Colonic mucosa (tissue), 4 donors: ENCODE results near the gene HERPUD1. TPM values are rescaled to one million over a fixed set of nuclear protein-coding genes. Genes with fewer than 3 reads are reported as not detected.
"Not testable (repeated sequence)": the region's sequence is repeated elsewhere in the genome, so short reads cannot be mapped to it uniquely, and the experiment has no call there.

Experiments
- DNase-seq: peaks from one replicate; pipeline ENCODE4 v3.0.0-alpha.2; 2020
- H3K27ac ChIP-seq: fragments of 200-600 bp; one replicate; pipeline ENCODE4 v1.8.0; 2021
- H3K27me3 ChIP-seq: fragments of 200-600 bp; one replicate; pipeline ENCODE4 v1.8.0; 2021
- H3K36me3 ChIP-seq: fragments of 200-600 bp; one replicate; pipeline ENCODE4 v1.8.0; 2021
- H3K4me1 ChIP-seq: fragments of 200-600 bp; one replicate; pipeline ENCODE4 v1.8.0; 2021; ENCODE audit warnings: mild to moderate bottlenecking
- H3K4me3 ChIP-seq: fragments of 200-600 bp; one replicate; pipeline ENCODE4 v1.8.0; 2021
- H3K9ac ChIP-seq, 2 donors: one replicate each; pipeline ENCODE4 v1.7.0; 2013; ENCODE audit warnings: control low read depth in 2 of 2, low read depth in 2 of 2, low read length in 2 of 2
- H3K9me3 ChIP-seq: fragments of 200-600 bp; one replicate; pipeline ENCODE4 v1.8.0; 2021
- CTCF ChIP-seq: fragments of 200-600 bp; IDR thresholded peaks from one replicate; pipeline ENCODE4 v1.8.0; 2022; ENCODE audit warnings: antibody characterized with exemption, mild to moderate bottlenecking
- intact Hi-C: fragments of 100-400 bp; cut with DNase I; formaldehyde crosslinking; loops from one replicate; pipeline ENCODE4 v1.14.1; 2022
- total RNA-seq, 2 donors: library from RNA; stranded (reverse); fragmentation: NEBNext Ultra II Directional in 1 of 2; extraction: Animal tissue kit (Norgen Biotek cat#: 25700) in 1 of 2; gene quantifications; one replicate each; pipeline ENCODE4 v1.2.1, GENCODE V29; 2021
- donor health status: healthy.
- donor health status: DM: no; HTN: no; CAD: no.
- donor health status: DM: no; HTN: no; CAD: no.

The HERPUD1 gene
- total RNA-seq, 2 donors from 2014 or later: 130 to 194 TPM

GRCh38 chr16:56988948-56989945 lies 57.3 kb downstream of the HERPUD1 start, which contains the start of gene NLRC5:
Gene NLRC5, plus strand, starts transcription at chr16:56989557. Its CDS starts 31,156 bp downstream, at chr16:57020713.
- Histone ChIP-seq H3K9ac (peak within 1 kb of the TSS; percentile 75 to 94), H3K4me1 (peaks cover 33% of the 10 kb centered on the region), H3K27me3 (no peaks in the 10 kb centered on the region), H3K36me3 (no peaks in the 10 kb centered on the region), H3K4me3 (peak within 1 kb of the TSS; percentile 59), H3K9me3 (no peaks in the 10 kb centered on the region), H3K27ac (peak within 1 kb of the TSS; percentile 88)
- TF ChIP-seq CTCF: no peak
- intact Hi-C loops: no loop called here
- peak; percentile 94 for DNase-seq

DNA sequence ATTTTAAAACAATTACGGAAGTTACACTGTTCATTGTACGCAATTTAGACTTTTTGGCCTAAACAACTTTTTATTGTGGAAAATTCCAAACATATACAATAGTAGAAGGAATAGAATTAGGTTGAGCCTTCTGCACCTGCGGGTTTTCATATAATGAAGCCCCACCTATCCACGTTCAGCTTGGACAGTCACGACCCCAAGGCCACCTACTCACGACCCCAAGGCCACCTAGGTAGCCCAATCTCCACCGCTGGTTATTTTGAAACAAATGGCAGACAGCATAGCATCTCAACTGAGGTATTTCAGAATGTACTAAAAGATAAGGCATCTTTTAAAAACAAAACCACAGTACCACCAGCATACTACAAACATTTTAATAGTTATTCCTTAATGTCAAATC lies 58.0 kb downstream of the HERPUD1 start:
- no peaks in the 10 kb centered on the region for H3K36me3 ChIP-seq
- no peaks in the 10 kb centered on the region for H3K27me3 ChIP-seq
- peaks cover 33% of the 10 kb centered on the region for H3K4me1 ChIP-seq
- TF ChIP-seq CTCF: no peak
- H3K27ac ChIP-seq: peak overlapping the region; percentile 88
- H3K4me3 ChIP-seq: peak overlapping the region; percentile 59
- peak overlapping the region; percentile 75 to 94 for H3K9ac ChIP-seq
- H3K9me3 ChIP-seq: no peaks in the 10 kb centered on the region
- intact Hi-C loops: no loop called here
- no peak for DNase-seq

GRCh38 chr16:56990407-56991286 lies 58.7 kb downstream of the HERPUD1 start:
- Histone ChIP-seq H3K9ac (peak overlapping the region; percentile 75 to 94), H3K4me3 (peak overlapping the region; percentile 59), H3K27ac (peak overlapping the region; percentile 88), H3K9me3 (no peaks in the 10 kb centered on the region), H3K4me1 (peaks cover 29% of the 10 kb centered on the region), H3K36me3 (no peaks in the 10 kb centered on the region), H3K27me3 (no peaks in the 10 kb centered on the region)
- DNase-seq: no peak
- intact Hi-C loops: no loop called here
- TF ChIP-seq CTCF: no peak

DNA sequence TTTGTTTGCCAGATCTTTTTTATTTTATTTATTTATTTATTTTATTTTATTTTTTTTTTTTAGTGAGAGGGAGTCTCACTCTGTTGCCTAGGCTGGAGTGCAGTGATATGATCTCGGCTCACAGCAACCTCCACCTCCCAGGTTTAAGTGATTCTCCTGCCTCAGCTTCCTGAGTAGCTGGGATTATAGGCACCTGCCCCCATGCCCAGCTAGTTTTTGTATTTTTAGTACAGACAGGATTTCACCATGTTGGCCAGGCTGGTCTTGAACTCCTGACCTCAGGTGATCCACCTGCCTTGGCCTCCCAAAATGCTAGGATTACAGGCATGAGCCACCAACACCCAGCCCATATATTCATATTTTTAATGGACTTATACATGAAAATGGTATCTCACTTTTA lies 60.5 kb downstream of the HERPUD1 start:
- H3K9me3 ChIP-seq, DNase-seq, H3K27me3 ChIP-seq, intact Hi-C loops, H3K36me3 ChIP-seq, H3K9ac ChIP-seq: not testable (repeated sequence)
- peaks cover 22% of the 10 kb centered on the region for H3K4me1 ChIP-seq
- H3K4me3 ChIP-seq: peak overlapping the region; percentile 8
- peak overlapping the region; percentile 88 for H3K27ac ChIP-seq

DNA sequence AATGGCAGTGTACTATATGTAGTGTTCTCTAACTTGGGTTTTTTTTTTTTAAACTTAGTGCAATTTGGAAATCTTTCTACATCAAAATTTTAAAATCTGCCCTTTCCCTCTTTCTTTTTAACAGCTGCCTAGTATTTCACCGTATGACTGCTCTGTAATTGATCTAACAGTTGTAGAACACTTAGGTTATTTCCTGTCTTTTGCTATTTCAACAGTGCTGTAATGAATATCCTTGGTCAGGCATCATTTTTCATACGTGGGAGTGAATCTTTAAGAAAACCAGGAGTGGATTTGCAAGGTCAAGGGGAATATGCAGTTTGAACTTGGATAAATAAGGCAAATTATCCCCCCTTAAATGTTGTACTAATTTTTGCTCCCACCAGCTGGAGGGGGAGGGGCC lies 61.3 kb downstream of the HERPUD1 start:
- TF ChIP-seq CTCF: no peak
- H3K4me3 ChIP-seq: no peak overlapping the region
- H3K9me3 ChIP-seq: no peaks in the 10 kb centered on the region
- no peak overlapping the region for H3K27ac ChIP-seq
- intact Hi-C loops: no loop called here
- H3K27me3 ChIP-seq: no peaks in the 10 kb centered on the region
- H3K36me3 ChIP-seq: no peaks in the 10 kb centered on the region
- no peak for DNase-seq
- no peak overlapping the region for H3K9ac ChIP-seq
- peaks cover 16% of the 10 kb centered on the region for H3K4me1 ChIP-seq
